ENCODE data around the gene IFT22. TPM values are rescaled to one million over a fixed set of nuclear protein-coding genes. Genes with fewer than 3 reads are reported as not detected.
A peak's percentile ranks its signal among the peaks of the same experiment; 100 is the strongest.

IFT22 gene
- total and polyA plus RNA-seq, 2 of the 8 experiments (the other 6 are each of a cell fraction or from before 2014, with no cell fraction given) = 17.7 to 18.9 TPM

GRCh38 chr7:101294832-101295121, 26.8 kb downstream of the IFT22 start:
- Histone ChIP-seq H3K18ac (ENCODE audit: extremely low read depth, low read length) (peak overlapping the region; percentile 98), H4K5ac (ENCODE audit: insufficient read length, low read depth, low read length) (peak overlapping the region; percentile 82), H3K14ac (ENCODE audit: insufficient read length) (no peak overlapping the region), H3K9ac (replicated peaks in 1 of 4; ENCODE audit: extremely low read depth in 1 of 4, low read depth in 3 of 4, low read length in 3 of 4) (peak overlapping the region in 3 of 4 experiments; percentile 62 to 74 (median 63); a peak in 6 of 7 replicates), H2AFZ (ENCODE audit: low read length) (no peak overlapping the region), H3K36me3 (ENCODE audit: control insufficient read depth in 2 of 4, insufficient read depth in 4 of 4, low read length in 3 of 4) (no peaks in the 10 kb centered on the region), H3K27ac (ENCODE audit: low read depth, low read length) (peak overlapping the region; percentile 91), H3K23ac (ENCODE audit: insufficient read length) (no peak overlapping the region), H3K23me2 (ENCODE audit: low read depth, low read length) (peaks cover 1% of the 10 kb centered on the region; the same call in 1 of the 2 replicates), H3K27me3 (replicated peaks in 1 of 4; ENCODE audit: control insufficient read depth in 3 of 4, extremely low read depth in 1 of 4, insufficient read depth in 3 of 4, low read length in 3 of 4) (no peaks in the 10 kb centered on the region), H2BK15ac (ENCODE audit: low read length) (peak overlapping the region; percentile 53; the same call in 1 of the 2 replicates), H3K79me2 (ENCODE audit: control insufficient read depth in 1 of 2, insufficient read depth in 2 of 2, low read length in 2 of 2) (peaks cover 0 to 18% of the 10 kb centered on the region in 2 experiments; a peak in 3 of 4 replicates), H3K4me3 (ENCODE audit: extremely low read depth in 1 of 4, insufficient read depth in 2 of 4, low read depth in 3 of 4, low read length in 4 of 4) (peak overlapping the region in 2 of 4 experiments; percentile 11 to 32; a peak in 2 of 8 replicates), H2BK5ac (ENCODE audit: low read depth, low read length) (peak overlapping the region; percentile 100), H3K79me1 (ENCODE audit: low read depth, low read length) (peaks cover 4% of the 10 kb centered on the region; the same call in 1 of the 2 replicates), H4K20me1 (replicated peaks in 1 of 2; ENCODE audit: control insufficient read depth in 1 of 2, insufficient read depth in 2 of 2, low read length in 2 of 2) (no peaks in the 10 kb centered on the region), H2BK20ac (ENCODE audit: low read length) (peak overlapping the region; percentile 100), H4K91ac (replicated peaks; ENCODE audit: insufficient read length, low read length) (peak overlapping the region; percentile 95), H3K4me1 (replicated peaks in 1 of 4; ENCODE audit: control insufficient read depth in 3 of 4, insufficient read depth in 4 of 4, low read length in 3 of 4) (peaks cover 9 to 36% (median 22%) of the 10 kb centered on the region in 4 experiments), H3K56ac (replicated peaks; ENCODE audit: insufficient read length, low read depth, low read length) (peak overlapping the region; percentile 98), H3K9me3 (ENCODE audit: insufficient read depth in 2 of 2, low read depth in 1 of 2, low read length in 1 of 2) (no peaks in the 10 kb centered on the region), H3K4ac (replicated peaks; ENCODE audit: insufficient read length, low read depth, low read length) (peak overlapping the region; percentile 70), H2BK120ac (replicated peaks; ENCODE audit: low read depth, low read length) (peak overlapping the region; percentile 91), H2BK12ac (ENCODE audit: low read depth, low read length) (peak overlapping the region; percentile 100), H2AK5ac (ENCODE audit: low read depth, low read length) (peak overlapping the region; percentile 100), H3K4me2 (ENCODE audit: insufficient read depth in 1 of 2, low read depth in 2 of 2, low read length in 2 of 2) (peak overlapping the region; percentile 62 to 67), H4K8ac (ENCODE audit: extremely low read depth, insufficient read depth, low read length) (peak overlapping the region; percentile 41; the same call in 1 of the 2 replicates)
- CTCF ChIA-PET (ENCODE audit: partially characterized antibody) = interaction anchor here (0.8 to 3.2 kb wide), 6 partner anchors 12 to 136 kb away, joined by 3 to 13 read pairs (median 4); no protein-coding TSS in a partner anchor
- peak; percentile 50 for FAIRE-seq
- WGBS, 2 experiments (ENCODE audit: extremely low coverage in 1 of 2, insufficient coverage in 1 of 2, insufficient read length in 1 of 2, insufficient replicate concordance in 2 of 2, low coverage in 1 of 2, low lambda C conversion rate in 2 of 2, missing lambda C conversion rate in 1 of 2) = 7% methylated on average over 8 of the region's 8 CpGs; no CpG with 5 or more reads in 1 of the 2 experiments
- POLR2A ChIA-PET (ENCODE audit: partially characterized antibody) = interaction anchor here (0.7 to 7.4 kb wide), 18 partner anchors 9 to 241 kb away, joined by 3 to 144 read pairs (median 4); partner anchors contain the start of genes COL26A1, FIS1 and VGF
- TF ChIP-seq, protein P1, sequence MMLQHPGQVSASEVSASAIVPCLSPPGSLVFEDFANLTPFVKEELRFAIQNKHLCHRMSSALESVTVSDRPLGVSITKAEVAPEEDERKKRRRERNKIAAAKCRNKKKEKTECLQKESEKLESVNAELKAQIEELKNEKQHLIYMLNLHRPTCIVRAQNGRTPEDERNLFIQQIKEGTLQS (IDR thresholded peaks at IDR 0.05; ENCODE audit: insufficient read depth, low read depth, low read length) = peak; percentile 2; the same call in 1 of the 2 replicates
- TF ChIP-seq TBP (IDR thresholded peaks at IDR 0.05; ENCODE audit: low read depth, low read length) = no peak
- TF ChIP-seq POLR2A (IDR thresholded peaks at IDR 0.05; ENCODE audit: control extremely low read depth in 1 of 2, low read depth in 2 of 2, low read length in 2 of 2) = peak in 1 of 2 experiments; percentile 2; a peak in 1 of 3 replicates
- no peak for DNase-seq (ENCODE audit: low read depth in 1 of 2, low spot score in 2 of 2)

All from H1 (cell line).